Measurements from ENCODE around the gene TGFBR1. TPM values are rescaled to one million over a fixed set of nuclear protein-coding genes. Genes with fewer than 3 reads are reported as not detected.

The TGFBR1 gene
- 12.3 TPM for total RNA-seq
- long read RNA-seq, full-length matches to known transcripts: 14 of 16 reads
- long read RNA-seq, partial matches to known transcripts: 0 of 16 reads
- long read RNA-seq, other reads (novel, unspliced or antisense): 2 of 16 reads

- intact Hi-C loops (cut with micrococcal nuclease): no loop called here
- ATAC-seq (peak; percentile 95), DNase-seq (peak; percentile 97)
Measured at GRCh38 chr9:99104459-99105151, at the start of gene TGFBR1. Gene TGFBR1 (plus strand): TSS chr9:99105113. CDS start chr9:99105206, 93 bp downstream.

GRCh38 chr9:99055384-99055783 lies 49.5 kb upstream of the TGFBR1 start:
- DNase-seq (no peak), ATAC-seq (no peak)
- intact Hi-C loops (cut with micrococcal nuclease): no loop called here

- intact Hi-C loops (cut with micrococcal nuclease): no loop called here
- no peak for ATAC-seq
Measured at GRCh38 chr9:99056186-99056585, 48.7 kb upstream of the TGFBR1 start.

GRCh38 chr9:99056886-99057664 lies 47.8 kb upstream of the TGFBR1 start:
- intact Hi-C loops (cut with micrococcal nuclease): no loop called here
- no peak for DNase-seq
- ATAC-seq: no peak

More at GRCh38 chr9:99056186-99056585, 48.7 kb upstream of the TGFBR1 start:
- DNase-seq: no peak

GRCh38 chr9:99057665-99058625 lies 47.0 kb upstream of the TGFBR1 start:
- ATAC-seq (peak; percentile 67), DNase-seq (no peak)
- intact Hi-C loops (cut with micrococcal nuclease): no loop called here

GRCh38 chr9:99058964-99059921 lies 45.7 kb upstream of the TGFBR1 start:
- intact Hi-C loops (cut with micrococcal nuclease): no loop called here
- peak; percentile 85 for ATAC-seq
- no peak for DNase-seq

- no peak for DNase-seq
- intact Hi-C loops (cut with micrococcal nuclease): no loop called here
- ATAC-seq: no peak
Measured at GRCh38 chr9:99060621-99061020, 44.3 kb upstream of the TGFBR1 start.

- intact Hi-C loops (cut with micrococcal nuclease): no loop called here
- ATAC-seq (no peak), DNase-seq (no peak)
Measured at GRCh38 chr9:99062549-99062948, 42.4 kb upstream of the TGFBR1 start.

- ATAC-seq (no peak), DNase-seq (no peak)
- intact Hi-C loops (cut with micrococcal nuclease): no loop called here
Measured at GRCh38 chr9:99063522-99063921, 41.4 kb upstream of the TGFBR1 start.

- ATAC-seq: no peak
- DNase-seq: no peak
- intact Hi-C loops (cut with micrococcal nuclease): no loop called here
Measured at GRCh38 chr9:99066571-99066970, 38.3 kb upstream of the TGFBR1 start.

GRCh38 chr9:99069075-99069474 lies 35.8 kb upstream of the TGFBR1 start:
- intact Hi-C loops (cut with micrococcal nuclease): no loop called here
- DNase-seq (no peak), ATAC-seq (no peak)

DNA sequence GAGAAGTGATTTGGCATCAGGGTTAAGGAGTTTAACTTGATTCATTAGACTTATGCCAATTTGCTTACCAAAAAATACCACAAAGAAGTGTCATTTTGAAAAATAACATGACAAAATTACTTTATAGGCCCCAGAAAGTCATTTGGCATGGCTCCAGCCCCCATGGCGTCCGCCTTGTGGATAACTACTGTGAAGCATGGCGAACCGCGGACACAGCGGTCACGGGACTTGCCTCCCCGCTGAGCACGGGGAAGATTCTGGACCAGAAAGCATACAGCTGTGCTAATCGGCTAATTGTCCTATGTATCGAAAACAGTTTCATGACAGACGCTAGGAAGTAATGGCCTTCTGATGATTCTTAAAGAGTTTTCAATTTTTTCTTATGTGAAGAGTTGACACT lies 35.4 kb upstream of the TGFBR1 start:
- intact Hi-C loops (cut with micrococcal nuclease): no loop called here
- DNase-seq (no peak), ATAC-seq (no peak)

DNA sequence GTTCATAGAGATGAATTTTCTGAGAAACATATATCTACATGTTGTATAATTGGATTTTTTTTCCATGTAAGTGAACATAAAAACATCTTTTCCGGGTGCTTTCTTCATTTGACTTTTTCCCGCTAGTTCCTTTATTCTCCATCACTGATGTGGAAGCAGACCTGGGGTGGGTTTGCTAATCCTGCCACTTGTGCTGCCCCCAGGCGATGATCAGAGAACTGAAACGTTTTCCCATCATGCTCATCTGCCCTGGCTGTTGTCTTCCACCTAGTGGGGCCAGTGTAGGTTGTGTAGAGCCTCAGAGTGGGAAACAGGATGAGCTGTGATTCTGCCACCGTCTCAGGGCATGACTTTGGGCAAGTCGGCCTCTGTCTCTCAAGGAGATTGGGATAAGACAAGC lies 34.2 kb upstream of the TGFBR1 start:
- ATAC-seq: no peak
- no peak for DNase-seq
- intact Hi-C loops (cut with micrococcal nuclease): no loop called here

DNA sequence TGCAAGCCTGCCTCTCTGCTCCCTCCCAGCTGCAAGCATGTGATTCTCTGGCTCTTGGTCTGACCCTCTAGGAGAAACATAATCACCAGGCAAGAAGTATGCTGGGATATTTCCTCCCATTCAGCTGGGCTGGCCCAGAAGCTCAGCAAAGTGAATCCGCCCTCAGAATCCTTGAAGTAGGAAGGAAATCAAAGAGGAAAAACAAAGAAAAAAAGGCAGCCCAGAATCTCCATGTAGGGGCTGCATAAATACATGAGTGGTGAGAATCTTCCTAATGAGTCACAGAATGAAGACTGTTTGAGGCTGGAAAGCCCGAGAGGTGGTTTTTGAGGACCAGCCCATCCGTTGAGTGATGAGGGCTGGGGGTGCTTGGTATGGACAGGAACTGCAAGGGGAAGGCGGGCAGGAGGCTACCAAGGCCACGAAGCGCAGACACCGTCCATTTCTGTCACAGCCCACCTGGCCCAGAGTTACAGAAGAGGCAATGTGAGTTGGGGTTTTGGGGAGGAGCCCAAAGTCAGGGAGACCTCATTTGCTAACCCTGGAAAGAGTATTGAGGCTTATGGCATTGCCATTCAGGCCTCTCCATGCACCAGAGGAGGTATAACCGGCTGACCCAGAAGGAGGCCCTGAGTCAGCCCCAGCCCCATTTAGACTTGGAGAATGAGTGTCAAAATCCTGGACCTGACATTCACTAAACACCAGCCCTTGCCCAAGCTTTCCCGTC lies 33.4 kb upstream of the TGFBR1 start:
- ATAC-seq (peak; percentile 23), DNase-seq (no peak)
- intact Hi-C loops (cut with micrococcal nuclease): no loop called here

GRCh38 chr9:99072040-99072394 lies 32.9 kb upstream of the TGFBR1 start:
- peak; percentile 15 for ATAC-seq
- intact Hi-C loops (cut with micrococcal nuclease): no loop called here
- no peak for DNase-seq

DNA sequence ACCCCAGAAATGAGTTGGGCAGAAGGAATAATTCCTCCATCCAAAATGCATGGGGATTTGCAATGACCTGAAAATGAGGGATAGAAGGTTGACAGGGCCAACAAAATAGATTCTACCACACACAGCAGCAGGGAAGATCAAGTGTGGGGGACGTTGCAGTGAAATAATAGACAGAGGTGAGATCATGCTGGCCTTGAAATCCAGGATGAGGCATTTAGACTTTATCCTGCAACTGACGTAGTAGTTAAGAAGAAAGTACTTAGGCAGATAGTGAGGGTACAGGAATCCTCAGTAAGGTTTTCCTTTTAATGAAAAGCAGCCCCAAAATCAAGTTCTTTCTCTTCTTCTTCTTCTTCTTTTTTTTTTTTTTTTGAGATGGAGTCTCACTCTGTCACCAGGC lies 31.6 kb upstream of the TGFBR1 start:
- ATAC-seq (no peak), DNase-seq (no peak)
- intact Hi-C loops (cut with micrococcal nuclease): no loop called here

GRCh38 chr9:99073985-99074901 lies 30.7 kb upstream of the TGFBR1 start:
- ATAC-seq (no peak), DNase-seq (no peak)
- intact Hi-C loops (cut with micrococcal nuclease): no loop called here

All from left ventricle myocardium superior (tissue), 1 donor.